Astrocyte of the spinal cord (primary cell): ENCODE data around the gene CASQ1.

Source experiments
- DNase-seq: peaks from one replicate; pipeline ENCODE4 v3.0.0; 2011; ENCODE audit warnings: low read depth, low spot score
- H3K4me3 ChIP-seq: 2 replicates; pipeline ENCODE4 v1.5.1; 2011; ENCODE audit warnings: low read depth, mild to moderate bottlenecking, low read length, moderate library complexity
- in situ Hi-C: cut with HindIII; loops from 2 replicates; pipeline ENCODE4 v1.10.0; 2017; ENCODE audit warnings: low sequenced_read_pairs
- TF ChIP-seq, protein P1 (sequence below): IDR thresholded peaks from 2 replicates; pipeline ENCODE4 v1.5.1; 2012; ENCODE audit warnings: low read depth, mild to moderate bottlenecking, low read length, inconsistent platforms

CASQ1 gene

DNA sequence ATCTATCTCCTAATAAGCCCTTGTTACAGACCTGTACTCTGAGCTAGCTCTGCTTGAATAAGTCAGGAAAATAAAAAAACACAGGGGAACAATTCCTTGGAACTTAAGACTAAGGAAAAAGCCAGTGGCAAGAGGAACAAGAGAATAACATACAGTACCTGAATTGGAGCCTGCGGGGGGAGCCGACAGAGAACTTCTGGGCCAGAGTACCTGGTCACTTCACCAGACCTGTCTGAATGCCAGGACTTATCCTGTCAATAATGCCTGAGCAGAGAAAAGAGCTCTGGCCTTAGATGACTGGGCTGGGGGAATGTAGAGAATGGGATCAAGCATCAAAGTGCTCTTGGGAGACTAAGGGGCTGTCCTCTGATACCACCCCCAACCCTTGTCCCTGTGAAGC is 29.9 kb downstream of the CASQ1 start:
- H3K4me3 ChIP-seq, result no peak overlapping the region
- DNase-seq, result no peak
- TF ChIP-seq, protein P1, sequence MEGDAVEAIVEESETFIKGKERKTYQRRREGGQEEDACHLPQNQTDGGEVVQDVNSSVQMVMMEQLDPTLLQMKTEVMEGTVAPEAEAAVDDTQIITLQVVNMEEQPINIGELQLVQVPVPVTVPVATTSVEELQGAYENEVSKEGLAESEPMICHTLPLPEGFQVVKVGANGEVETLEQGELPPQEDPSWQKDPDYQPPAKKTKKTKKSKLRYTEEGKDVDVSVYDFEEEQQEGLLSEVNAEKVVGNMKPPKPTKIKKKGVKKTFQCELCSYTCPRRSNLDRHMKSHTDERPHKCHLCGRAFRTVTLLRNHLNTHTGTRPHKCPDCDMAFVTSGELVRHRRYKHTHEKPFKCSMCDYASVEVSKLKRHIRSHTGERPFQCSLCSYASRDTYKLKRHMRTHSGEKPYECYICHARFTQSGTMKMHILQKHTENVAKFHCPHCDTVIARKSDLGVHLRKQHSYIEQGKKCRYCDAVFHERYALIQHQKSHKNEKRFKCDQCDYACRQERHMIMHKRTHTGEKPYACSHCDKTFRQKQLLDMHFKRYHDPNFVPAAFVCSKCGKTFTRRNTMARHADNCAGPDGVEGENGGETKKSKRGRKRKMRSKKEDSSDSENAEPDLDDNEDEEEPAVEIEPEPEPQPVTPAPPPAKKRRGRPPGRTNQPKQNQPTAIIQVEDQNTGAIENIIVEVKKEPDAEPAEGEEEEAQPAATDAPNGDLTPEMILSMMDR, result no peak
- in situ Hi-C loops, result no loop called here

DNA sequence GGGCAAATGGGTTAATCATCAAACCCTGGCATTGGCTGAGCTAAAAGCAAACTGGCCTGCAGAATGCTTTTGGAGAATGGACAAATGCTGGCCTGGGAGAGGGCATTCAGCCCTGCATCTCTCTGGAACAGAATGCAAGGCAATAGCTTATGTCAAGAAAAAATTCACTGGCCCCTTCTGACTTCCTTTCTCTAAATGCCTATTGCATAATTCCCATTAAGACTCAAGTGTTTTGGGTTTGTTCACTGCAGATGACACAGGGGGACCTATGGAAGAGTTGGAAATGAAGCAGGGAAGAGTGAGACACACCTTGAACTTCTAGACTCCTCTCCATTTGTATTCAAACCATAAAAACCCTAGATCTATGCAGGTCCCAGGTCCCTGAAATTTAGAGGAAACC is 30.7 kb downstream of the CASQ1 start:
- DNase-seq, result no peak
- TF ChIP-seq, protein P1, result no peak
- in situ Hi-C loops, result no loop called here
- no peak overlapping the region for H3K4me3 ChIP-seq

DNA sequence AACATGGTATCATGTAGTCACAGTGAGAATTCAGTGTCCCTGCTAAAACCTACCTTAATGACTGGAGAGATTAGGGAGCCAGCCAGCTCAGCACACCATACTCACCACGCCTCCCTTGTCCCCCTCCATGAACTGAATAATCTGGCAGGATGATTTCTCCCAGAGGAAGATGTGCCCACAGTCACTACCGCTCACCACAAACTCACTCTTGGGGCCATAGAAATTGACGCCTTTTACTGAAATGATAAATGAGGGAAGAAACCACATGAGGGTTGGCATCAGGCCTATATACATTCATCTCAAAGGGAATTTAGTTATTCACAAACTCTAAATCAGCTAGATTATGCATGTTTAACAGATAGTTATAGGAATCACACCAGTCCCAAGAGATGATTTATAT is 32.2 kb downstream of the CASQ1 start:
- no peak overlapping the region for H3K4me3 ChIP-seq
- TF ChIP-seq, protein P1, result no peak
- DNase-seq, result no peak
- in situ Hi-C loops, result no loop called here

DNA sequence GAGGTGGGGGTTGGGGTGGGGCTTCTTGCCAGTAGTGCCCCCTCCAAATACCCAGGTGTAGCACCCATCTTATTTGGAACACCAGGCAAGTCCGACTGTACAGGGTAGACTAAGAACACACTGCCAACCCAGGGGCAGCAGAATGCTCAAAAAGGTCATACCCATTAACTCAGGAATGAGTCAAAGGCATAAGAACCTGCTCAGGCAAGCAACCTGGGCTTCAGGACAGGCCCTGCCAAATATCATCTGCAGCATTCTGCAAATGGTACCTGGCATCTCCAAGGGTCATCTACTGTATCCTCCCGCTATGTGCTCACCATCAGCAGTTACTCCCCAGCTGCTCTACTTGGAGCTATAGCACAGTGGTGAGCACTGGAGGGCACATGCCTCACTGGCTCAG is 34.2 kb downstream of the CASQ1 start:
- in situ Hi-C loops, result no loop called here

DNA sequence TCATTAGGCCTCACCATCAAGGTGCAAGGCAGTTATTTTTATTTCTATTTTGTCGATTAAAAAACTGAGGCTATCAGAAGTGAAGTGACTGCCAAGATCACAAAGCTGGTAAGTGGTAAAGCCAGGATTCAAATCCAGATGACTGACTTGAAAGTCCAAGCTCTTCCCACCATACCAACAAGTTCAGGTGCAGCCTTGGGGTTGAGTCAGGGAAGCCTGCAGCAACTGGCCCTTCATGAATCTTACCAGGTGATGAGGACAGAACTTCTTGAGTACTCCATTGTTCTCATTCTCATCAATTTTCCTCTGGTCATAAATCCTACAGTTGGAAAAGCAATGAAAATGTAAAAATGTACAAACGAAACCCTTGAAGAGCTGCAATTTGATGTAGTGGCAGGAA is 35.0 kb downstream of the CASQ1 start:
- in situ Hi-C loops, result no loop called here
- DNase-seq, result no peak
- TF ChIP-seq, protein P1, result no peak
- H3K4me3 ChIP-seq, result no peak overlapping the region

More for the DNA sequence above, 34.2 kb downstream of the CASQ1 start:
- TF ChIP-seq, protein P1, result no peak
- DNase-seq, result no peak
- H3K4me3 ChIP-seq, result no peak overlapping the region

DNA sequence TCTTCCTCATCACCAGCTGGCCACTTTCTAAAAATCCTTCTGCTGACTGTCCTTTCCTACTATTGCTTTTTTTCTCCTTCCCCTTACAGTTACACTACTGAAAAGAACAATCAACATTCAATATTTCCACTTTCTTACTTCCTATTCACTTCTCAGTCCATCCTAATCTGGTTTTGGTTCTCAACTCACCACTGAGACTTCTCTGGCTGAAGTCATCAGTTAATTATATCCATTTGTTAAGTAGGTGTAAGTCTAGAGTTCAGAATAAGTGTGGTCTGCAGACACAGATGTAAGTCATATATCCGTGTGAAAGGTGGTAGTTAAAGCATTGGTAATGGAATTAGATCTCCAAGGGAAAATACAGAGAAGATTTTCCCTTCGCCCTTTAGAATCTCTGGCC is 36.2 kb downstream of the CASQ1 start:
- in situ Hi-C loops, result no loop called here
- no peak for DNase-seq

More for the DNA sequence above, 36.2 kb downstream of the CASQ1 start:
- TF ChIP-seq, protein P1, result no peak
- H3K4me3 ChIP-seq, result no peak overlapping the region
